ENCODE measurements around the gene OR5V1.

OR5V1 gene

GRCh38 chr6:29368765-29369164 is at the start of gene OR5V1:
Gene OR5V1 (minus strand): TSS chr6:29368865. CDS start chr6:29356195, 12,670 bp downstream.
- H3K4me3 ChIP-seq (ENCODE audit: low read depth, low read length): no peak within 1 kb of the TSS
- TF ChIP-seq CTCF (IDR thresholded peaks at IDR 0.05; ENCODE audit: low read depth, low read length): no peak

DNA sequence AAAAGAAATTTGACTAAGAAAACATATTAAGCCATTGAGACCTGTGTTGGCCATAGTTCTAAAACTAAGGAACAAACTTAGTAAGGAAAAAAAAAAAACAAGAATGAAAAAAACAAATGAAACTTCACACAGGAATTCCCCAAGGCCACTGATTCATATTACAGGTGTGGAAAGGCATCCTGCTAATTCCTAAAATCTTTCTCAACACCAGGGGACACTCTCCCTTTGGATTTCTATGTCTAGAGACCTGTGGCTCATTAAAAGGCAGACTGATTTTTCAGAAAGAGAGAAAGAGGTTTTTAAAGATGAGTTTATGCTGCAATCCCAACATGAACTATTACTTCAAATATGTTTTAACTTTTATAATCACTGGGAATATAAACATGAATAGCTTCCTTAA is 45.9 kb upstream of the OR5V1 start, which contains the start of gene OR12D1:
Gene OR12D1, plus strand, starts transcription at position 341 of the 400 bp plus-strand sequence.
- no peak within 1 kb of the TSS for H3K4me3 ChIP-seq (ENCODE audit: low read depth, low read length)
- TF ChIP-seq CTCF (IDR thresholded peaks at IDR 0.05; ENCODE audit: low read depth, low read length): no peak

DNA sequence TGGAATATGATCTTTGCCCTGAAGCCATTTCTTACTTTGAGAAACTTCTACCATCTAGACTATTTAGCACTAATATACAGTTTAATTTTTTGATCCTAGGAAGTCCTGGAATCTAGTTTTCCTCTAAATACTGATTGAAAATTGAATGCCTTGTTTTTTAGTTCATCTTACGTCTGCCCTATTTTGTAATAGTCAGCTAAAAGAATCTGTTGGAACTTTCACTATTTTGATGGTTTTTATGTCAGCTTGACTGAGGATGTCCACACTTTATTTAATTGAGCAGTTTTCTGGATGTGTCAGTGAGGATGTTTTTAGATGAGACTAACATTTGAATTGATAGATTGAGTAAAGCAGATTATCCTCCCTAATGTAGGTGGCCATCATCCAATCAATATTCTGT is 35.1 kb upstream of the OR5V1 start:
- H3K4me3 ChIP-seq (ENCODE audit: low read depth, low read length): no peak overlapping the region
- TF ChIP-seq CTCF (IDR thresholded peaks at IDR 0.05; ENCODE audit: low read depth, low read length): no peak

DNA sequence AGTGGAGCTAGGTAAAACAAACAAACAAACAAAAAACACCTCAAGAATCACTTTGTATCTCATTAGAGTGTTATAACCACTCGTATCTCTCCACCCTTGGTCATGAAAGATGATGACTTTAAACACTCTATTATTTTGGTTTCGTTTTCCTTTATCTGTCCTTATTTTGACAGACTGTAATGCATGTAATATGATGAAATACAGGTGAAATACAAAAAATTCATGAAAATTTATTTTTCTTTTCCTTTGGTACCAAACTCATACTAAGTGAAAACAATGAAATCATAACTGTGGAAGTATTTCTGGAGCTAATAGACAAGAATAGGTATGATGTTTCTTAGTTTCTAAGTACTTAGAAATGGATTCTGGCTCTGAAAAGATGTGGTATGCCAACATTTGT is 30.9 kb upstream of the OR5V1 start:
- TF ChIP-seq CTCF (IDR thresholded peaks at IDR 0.05; ENCODE audit: low read depth, low read length): no peak
- no peak overlapping the region for H3K4me3 ChIP-seq (ENCODE audit: low read depth, low read length)

DNA sequence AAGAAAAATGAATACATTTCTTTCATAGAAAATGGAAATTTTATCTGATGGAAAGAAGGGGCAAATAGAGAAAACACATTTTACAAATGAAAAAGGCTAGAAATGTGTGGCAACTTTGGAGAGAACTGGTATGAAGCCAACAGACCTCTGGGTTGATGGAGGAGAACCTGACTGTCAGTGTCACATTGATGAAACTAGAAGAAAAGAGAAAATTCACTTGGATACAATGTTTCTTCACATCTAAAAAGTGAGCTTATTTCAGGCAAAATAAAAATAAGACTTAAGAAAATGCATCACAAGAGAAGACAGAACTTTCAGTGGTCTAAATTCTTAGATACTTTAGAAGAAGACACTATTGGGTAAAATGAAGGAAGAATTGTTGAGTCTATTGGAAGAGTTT is 26.7 kb upstream of the OR5V1 start, which contains the start of gene OR12D2:
Gene OR12D2, plus strand, starts transcription at position 301 of the 400 bp plus-strand sequence. CDS start 1,069 bp downstream, outside the sequence.
- H3K4me3 ChIP-seq (ENCODE audit: low read depth, low read length): no peak within 1 kb of the TSS
- no peak for TF ChIP-seq CTCF (IDR thresholded peaks at IDR 0.05; ENCODE audit: low read depth, low read length)

DNA sequence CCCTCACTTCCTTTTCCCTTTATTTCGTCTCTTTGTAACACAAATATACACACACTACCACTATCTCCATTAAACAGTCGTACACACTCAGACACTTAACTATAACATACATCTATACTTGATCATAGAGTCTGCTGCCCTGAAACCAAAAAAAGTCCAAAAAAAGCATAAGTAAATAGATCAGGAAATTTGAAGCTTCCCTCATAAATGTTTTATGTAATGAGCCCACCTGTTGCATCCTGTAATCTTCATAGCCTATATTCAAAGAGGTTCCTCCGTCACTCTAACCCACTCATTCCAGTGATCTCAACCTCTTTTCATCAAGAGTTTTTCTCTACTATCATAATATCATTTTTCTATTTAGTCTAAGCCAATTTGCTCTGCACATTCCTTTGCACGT is 19.9 kb upstream of the OR5V1 start:
- no peak overlapping the region for H3K4me3 ChIP-seq (ENCODE audit: low read depth, low read length)
- no peak for TF ChIP-seq CTCF (IDR thresholded peaks at IDR 0.05; ENCODE audit: low read depth, low read length)

- TF ChIP-seq CTCF (IDR thresholded peaks at IDR 0.05; ENCODE audit: low read depth, low read length): no peak
These were observed 7.3 kb upstream of the OR5V1 start for GRCh38 chr6:29376003-29376402.

More at GRCh38 chr6:29376003-29376402, 7.3 kb upstream of the OR5V1 start:
- H3K4me3 ChIP-seq (ENCODE audit: low read depth, low read length): no peak overlapping the region

Data from WI38 (cell line).